GM12874 (cell line): ENCODE results near the gene CCNJL.

Experiments used
- TF ChIP-seq, protein P1 (sequence below): IDR thresholded peaks from 2 replicates; pipeline ENCODE4 v1.5.1; 2011; ENCODE audit warnings: low read depth, mild to moderate bottlenecking, control low read depth, low read length, moderate library complexity; ENCODE audit not compliant: insufficient read depth

The CCNJL gene, protein sequence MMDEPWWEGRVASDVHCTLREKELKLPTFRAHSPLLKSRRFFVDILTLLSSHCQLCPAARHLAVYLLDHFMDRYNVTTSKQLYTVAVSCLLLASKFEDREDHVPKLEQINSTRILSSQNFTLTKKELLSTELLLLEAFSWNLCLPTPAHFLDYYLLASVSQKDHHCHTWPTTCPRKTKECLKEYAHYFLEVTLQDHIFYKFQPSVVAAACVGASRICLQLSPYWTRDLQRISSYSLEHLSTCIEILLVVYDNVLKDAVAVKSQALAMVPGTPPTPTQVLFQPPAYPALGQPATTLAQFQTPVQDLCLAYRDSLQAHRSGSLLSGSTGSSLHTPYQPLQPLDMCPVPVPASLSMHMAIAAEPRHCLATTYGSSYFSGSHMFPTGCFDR

DNA sequence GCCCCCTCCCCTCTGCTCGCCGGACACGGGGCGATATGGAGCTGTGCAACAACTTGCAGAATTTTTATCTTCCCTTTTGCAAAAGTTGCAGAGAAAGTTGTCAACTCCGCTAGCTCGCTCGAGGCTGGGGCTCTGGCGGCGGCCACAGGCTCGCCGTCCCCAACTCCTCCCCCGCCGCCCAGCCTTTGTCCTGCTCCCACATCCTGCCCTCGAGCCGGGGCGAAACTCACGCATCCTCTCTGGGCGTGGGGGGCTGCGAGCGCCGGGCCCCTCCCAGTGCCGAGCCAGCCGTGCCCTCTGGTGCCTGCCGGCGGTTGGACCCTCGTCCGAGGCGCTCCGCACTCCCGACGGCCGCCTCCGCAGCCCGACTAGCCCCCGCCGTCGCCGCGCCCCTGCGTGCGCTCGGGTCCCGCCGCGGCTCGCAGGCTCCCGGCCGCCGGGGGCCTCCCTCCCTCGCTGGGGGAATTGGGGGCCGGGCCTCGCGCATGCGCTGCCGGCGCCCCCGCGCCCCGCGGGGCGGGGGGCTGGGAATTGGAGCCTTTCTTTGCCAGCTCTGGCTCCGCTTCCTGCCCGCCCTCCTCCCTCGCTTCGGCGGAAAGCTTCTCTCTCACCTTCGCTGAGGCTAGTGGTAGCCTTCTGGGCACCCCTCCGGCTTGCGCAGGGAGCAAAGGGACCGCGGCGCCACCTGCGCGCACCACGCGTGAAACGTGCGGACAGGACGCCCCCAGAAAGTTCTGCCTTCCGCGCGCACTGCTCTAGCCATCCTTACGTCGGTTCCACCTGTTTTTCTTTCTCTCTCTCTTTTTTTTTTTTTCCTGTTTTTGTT is at the start of gene CCNJL:
Gene CCNJL (minus strand): TSS at position 431 of the 826 bp plus-strand sequence. CDS start 641 bp downstream, outside the sequence.
- TF ChIP-seq, protein P1, sequence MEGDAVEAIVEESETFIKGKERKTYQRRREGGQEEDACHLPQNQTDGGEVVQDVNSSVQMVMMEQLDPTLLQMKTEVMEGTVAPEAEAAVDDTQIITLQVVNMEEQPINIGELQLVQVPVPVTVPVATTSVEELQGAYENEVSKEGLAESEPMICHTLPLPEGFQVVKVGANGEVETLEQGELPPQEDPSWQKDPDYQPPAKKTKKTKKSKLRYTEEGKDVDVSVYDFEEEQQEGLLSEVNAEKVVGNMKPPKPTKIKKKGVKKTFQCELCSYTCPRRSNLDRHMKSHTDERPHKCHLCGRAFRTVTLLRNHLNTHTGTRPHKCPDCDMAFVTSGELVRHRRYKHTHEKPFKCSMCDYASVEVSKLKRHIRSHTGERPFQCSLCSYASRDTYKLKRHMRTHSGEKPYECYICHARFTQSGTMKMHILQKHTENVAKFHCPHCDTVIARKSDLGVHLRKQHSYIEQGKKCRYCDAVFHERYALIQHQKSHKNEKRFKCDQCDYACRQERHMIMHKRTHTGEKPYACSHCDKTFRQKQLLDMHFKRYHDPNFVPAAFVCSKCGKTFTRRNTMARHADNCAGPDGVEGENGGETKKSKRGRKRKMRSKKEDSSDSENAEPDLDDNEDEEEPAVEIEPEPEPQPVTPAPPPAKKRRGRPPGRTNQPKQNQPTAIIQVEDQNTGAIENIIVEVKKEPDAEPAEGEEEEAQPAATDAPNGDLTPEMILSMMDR = no peak

DNA sequence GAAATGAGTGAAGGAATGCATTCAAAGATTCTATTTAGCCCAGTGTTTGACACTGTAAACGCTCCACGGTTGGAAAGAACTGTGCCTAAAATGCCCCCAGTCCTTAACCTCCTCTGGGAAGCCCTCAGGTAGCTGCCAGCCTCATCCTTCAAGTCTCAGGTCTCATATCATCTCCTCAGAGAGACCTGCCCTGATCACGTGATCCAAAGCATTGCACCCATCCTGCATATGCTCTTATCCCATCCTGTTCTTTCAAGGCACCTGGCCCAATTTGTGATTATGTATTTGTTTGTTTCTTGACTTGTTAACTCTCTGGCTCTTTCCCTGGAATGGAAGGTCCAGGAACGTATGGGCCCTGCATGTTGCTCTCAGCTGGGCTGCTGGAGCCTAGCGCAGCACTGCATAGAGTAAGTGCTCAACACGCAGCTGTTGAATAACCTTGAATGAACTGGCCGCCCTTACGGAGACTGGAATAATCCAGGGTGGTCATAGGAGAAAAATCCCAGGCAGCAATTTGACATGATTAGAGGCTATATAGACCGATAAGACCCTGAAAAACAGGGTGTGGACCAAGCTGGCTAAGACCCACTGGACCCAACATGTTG is 49.4 kb upstream of the CCNJL start:
- TF ChIP-seq, protein P1 = no peak

DNA sequence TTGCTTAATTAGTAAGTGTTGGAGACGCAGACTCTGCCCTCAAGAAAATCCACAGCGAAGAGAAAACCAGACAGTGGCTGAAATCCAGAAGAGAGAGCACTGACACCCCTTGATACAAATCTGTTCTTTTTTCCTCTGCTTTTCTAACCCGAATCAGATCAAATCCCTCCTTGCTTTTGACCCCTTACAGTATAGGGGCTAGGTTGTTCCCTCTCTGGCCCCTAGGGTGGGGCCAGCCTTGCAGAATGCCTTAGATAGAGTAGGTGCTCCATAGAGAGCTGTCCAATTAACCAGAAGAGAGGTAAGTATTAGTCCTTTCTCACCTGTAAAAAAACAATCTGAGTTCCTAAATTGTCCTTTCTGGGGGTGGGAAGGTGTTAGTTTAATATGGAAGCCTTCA is 47.9 kb upstream of the CCNJL start:
- TF ChIP-seq, protein P1 = no peak

DNA sequence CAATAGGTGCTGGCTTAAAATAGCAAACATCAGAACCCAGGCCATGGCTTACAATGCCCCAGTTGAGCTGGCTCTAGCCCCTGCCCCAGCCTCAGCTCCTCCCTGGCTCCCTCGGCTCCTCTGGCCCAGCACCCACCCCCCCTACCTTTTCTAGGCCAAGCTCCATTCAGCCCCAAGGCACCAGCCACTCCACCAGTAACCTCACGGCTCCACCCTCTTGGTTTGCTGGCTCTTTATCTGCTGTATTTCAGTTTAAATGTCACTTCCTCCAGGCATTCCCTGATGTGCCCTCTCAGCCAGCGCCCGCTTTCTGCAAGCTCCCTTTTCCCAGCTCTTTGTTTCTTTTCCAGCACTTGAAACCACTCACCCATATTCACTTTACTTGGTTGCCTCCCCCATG is 47.5 kb upstream of the CCNJL start:
- TF ChIP-seq, protein P1 = no peak

DNA sequence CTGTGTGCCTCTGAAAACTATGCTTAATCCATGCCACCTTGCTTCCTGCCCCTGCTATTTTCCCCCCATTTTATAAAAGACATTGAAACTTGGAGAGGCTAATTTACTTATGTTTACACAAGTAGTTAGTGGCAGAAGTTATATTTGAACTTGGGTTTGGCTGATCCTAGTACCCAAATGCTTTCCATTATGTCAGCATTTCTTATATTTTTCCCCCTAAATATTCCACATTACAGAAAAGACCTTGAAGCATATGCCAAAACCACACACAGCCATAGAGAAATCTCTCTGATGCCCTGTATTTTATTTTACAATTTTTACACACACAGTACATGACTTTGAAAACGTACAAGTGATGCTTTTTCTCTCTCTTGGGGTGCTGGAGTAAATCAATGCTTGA is 46.9 kb upstream of the CCNJL start:
- TF ChIP-seq, protein P1 = no peak

DNA sequence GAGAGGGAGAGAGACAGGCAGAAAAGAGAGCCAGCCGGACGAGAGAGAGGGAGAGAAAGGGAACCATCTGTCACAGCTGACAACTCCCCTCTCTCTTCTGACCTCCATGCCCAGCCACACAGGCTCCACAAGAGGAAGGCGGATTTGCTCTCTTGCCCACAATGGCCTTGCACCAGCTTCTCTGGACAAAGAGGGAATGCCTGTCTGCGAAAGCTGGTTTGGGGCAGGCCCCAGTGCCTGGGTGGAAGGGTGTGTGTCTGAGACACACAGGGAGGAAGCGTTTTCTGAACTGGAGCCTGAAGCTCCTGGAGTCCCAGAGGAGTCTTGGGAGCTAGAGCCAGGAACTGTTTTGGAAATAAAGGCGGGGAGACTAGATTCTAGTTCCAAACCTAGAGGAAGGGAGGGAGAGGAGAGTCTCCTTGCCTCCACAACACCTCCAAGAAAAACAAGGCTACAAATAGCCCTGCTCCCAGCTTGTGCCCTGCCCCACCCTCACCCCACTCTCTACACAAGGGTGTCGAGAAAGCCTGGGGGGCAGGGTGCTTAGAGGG is 45.6 kb upstream of the CCNJL start:
- TF ChIP-seq, protein P1 = no peak

DNA sequence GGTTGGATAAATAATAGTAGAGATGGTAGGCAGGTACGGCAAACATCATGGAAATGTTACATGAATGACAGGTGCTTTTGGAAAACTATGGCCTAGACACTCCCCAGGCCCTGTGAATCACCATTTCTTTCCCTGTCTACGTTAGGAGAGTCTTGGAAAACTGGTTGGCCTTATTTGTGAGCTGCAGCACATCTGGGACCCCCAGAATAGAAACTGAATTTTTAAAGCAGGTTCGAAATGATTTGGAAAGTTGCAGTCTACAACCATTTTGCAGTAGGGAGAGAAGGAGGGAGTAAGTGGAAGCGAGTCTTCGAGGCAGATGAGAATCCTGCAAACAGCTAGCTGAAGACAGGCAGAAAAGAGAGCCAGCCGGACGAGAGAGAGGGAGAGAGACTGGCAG is 45.0 kb upstream of the CCNJL start:
- TF ChIP-seq, protein P1 = no peak
